Embryonic facial prominence (tissue), 1 donor: ENCODE measurements around the gene KLF6.

Source experiments
- DNase-seq: peaks from one replicate; pipeline ENCODE4 v3.0.0-alpha.2; 2016; ENCODE audit errors: extremely low spot score

The KLF6 gene

GRCh38 chr10:3774814-3775695, 10.0 kb downstream of the KLF6 start:
- DNase-seq = no peak

- DNase-seq = no peak
These were observed 10.8 kb downstream of the KLF6 start for GRCh38 chr10:3774018-3774813.

- DNase-seq = no peak
These were observed 11.5 kb downstream of the KLF6 start for GRCh38 chr10:3773460-3774017.

- DNase-seq = no peak
These were observed 12.4 kb downstream of the KLF6 start for GRCh38 chr10:3772361-3773171.

- DNase-seq = no peak
These were observed 14.3 kb downstream of the KLF6 start for GRCh38 chr10:3770611-3771110.

GRCh38 chr10:3769556-3769955, 15.5 kb downstream of the KLF6 start:
- DNase-seq = no peak

- DNase-seq = no peak
These were observed 18.8 kb downstream of the KLF6 start for GRCh38 chr10:3766046-3766756.

GRCh38 chr10:3765146-3765545, 19.9 kb downstream of the KLF6 start:
- DNase-seq = no peak

GRCh38 chr10:3764626-3765112, 20.3 kb downstream of the KLF6 start:
- no peak for DNase-seq

GRCh38 chr10:3763852-3764625, 21.0 kb downstream of the KLF6 start:
- no peak for DNase-seq

GRCh38 chr10:3763035-3763456, 22.0 kb downstream of the KLF6 start:
- DNase-seq = no peak

GRCh38 chr10:3762309-3762708, 22.7 kb downstream of the KLF6 start:
- DNase-seq = no peak

- no peak for DNase-seq
These were observed 23.1 kb downstream of the KLF6 start for GRCh38 chr10:3761904-3762303.

- no peak for DNase-seq
These were observed 23.9 kb downstream of the KLF6 start for GRCh38 chr10:3761021-3761686.

GRCh38 chr10:3760083-3760482, 24.9 kb downstream of the KLF6 start:
- no peak for DNase-seq

GRCh38 chr10:3759397-3759796, 25.6 kb downstream of the KLF6 start:
- no peak for DNase-seq

- no peak for DNase-seq
These were observed 26.5 kb downstream of the KLF6 start for GRCh38 chr10:3758491-3758970.

GRCh38 chr10:3757638-3758490, 27.1 kb downstream of the KLF6 start:
- DNase-seq = no peak
